Activated T-cell treated with anti-CD3 and anti-CD28 coated beads, Interleukin-2, amount 50 U/mL, for 72 hours (primary cell): ENCODE data around the gene KASH5. TPM values are rescaled to one million over a fixed set of nuclear protein-coding genes. Genes with fewer than 3 reads are reported as not detected.

Experiments used
- ATAC-seq, 2 donors: fragments of 150-1000 bp; cut with Tn5 transposase; replicated peaks in 1 of 2; 2 replicates each; pipeline ENCODE4 v1.10.0; 2021; ENCODE audit warnings: moderate library complexity in 2 of 2, mild to moderate bottlenecking in 1 of 2
- DNase-seq, 2 donors: peaks; one replicate each; pipeline ENCODE4 v3.0.0; 2021 to 2022; ENCODE audit warnings: mixed read lengths in 1 of 2
- H3K27ac Mint-ChIP-seq: one replicate; pipeline ENCODE4 v1.8.0; 2022; ENCODE audit warnings: mild to moderate bottlenecking, moderate library complexity, mixed read lengths
- H3K27me3 Mint-ChIP-seq: one replicate; pipeline ENCODE4 v1.8.0; 2022; ENCODE audit warnings: low read depth, mixed read lengths
- H3K36me3 Mint-ChIP-seq, 2 donors: one replicate each; pipeline ENCODE4 v1.8.0; 2022; ENCODE audit warnings: mixed read lengths in 2 of 2, mild to moderate bottlenecking in 1 of 2; ENCODE audit not compliant: insufficient read depth in 2 of 2
- H3K4me1 Mint-ChIP-seq: one replicate; pipeline ENCODE4 v1.8.0; 2022; ENCODE audit warnings: low read depth, mixed read lengths
- H3K4me3 Mint-ChIP-seq, 2 donors: one replicate each; pipeline ENCODE4 v1.8.0; 2022; ENCODE audit warnings: mild to moderate bottlenecking in 2 of 2, mixed read lengths in 2 of 2, moderate library complexity in 2 of 2
- H3K9me3 Mint-ChIP-seq, 2 donors: one replicate each; pipeline ENCODE4 v1.8.0; 2022; ENCODE audit warnings: mixed read lengths in 2 of 2
- total RNA-seq, 2 donors: library from RNA; stranded (reverse); gene quantifications; one replicate each; pipeline ENCODE4 v1.2.3, GENCODE V29; 2022

Gene KASH5
- total RNA-seq, 2 donors from 2014 or later, result 1.6 to 3.0 TPM

GRCh38 chr19:49422407-49423070 lies 34.5 kb downstream of the KASH5 start:
- H3K4me1 Mint-ChIP-seq, result peaks cover 53% of the 10 kb centered on the region
- peak; percentile 76 to 81 for ATAC-seq

GRCh38 chr19:49423071-49423984 lies 35.3 kb downstream of the KASH5 start, which contains the start of gene PTH2:
Gene PTH2 (minus strand): TSS chr19:49423441. CDS start chr19:49423339, 102 bp downstream.
- H3K27ac Mint-ChIP-seq, result peak within 1 kb of the TSS; percentile 2
- H3K9me3 Mint-ChIP-seq, result no peaks in the 10 kb centered on the region
- H3K27me3 Mint-ChIP-seq, result peaks cover 92% of the 10 kb centered on the region
- no peaks in the 10 kb centered on the region for H3K36me3 Mint-ChIP-seq
- peak within 1 kb of the TSS; percentile 85 to 88 for H3K4me3 Mint-ChIP-seq
- peaks cover 60% of the 10 kb centered on the region for H3K4me1 Mint-ChIP-seq
- ATAC-seq, result no peak
- DNase-seq, result no peak

More at GRCh38 chr19:49422407-49423070, 34.5 kb downstream of the KASH5 start:
- Mint-ChIP-seq H3K9me3 (no peaks in the 10 kb centered on the region), H3K27me3 (peaks cover 92% of the 10 kb centered on the region), H3K4me3 (peak overlapping the region; percentile 85 to 88), H3K36me3 (no peaks in the 10 kb centered on the region), H3K27ac (no peak overlapping the region)
- peak; percentile 71 to 79 for DNase-seq

- no peaks in the 10 kb centered on the region for H3K36me3 Mint-ChIP-seq
- H3K4me3 Mint-ChIP-seq, result peak overlapping the region; percentile 55 to 68
- ATAC-seq (peak in 1 of 2 donors; percentile 23), DNase-seq (no peak)
- no peaks in the 10 kb centered on the region for H3K9me3 Mint-ChIP-seq
- H3K4me1 Mint-ChIP-seq, result peaks cover 61% of the 10 kb centered on the region
- peaks cover 97% of the 10 kb centered on the region for H3K27me3 Mint-ChIP-seq
- H3K27ac Mint-ChIP-seq, result no peak overlapping the region
Observed at GRCh38 chr19:49423985-49424303, 35.9 kb downstream of the KASH5 start.

- H3K4me3 Mint-ChIP-seq, result no peak within 1 kb of the TSS
- DNase-seq (no peak), ATAC-seq (no peak)
- H3K27ac Mint-ChIP-seq, result no peak within 1 kb of the TSS
- H3K27me3 Mint-ChIP-seq, result peaks cover 98% of the 10 kb centered on the region
- H3K4me1 Mint-ChIP-seq, result peaks cover 68% of the 10 kb centered on the region
- H3K36me3 Mint-ChIP-seq, result no peaks in the 10 kb centered on the region
- no peaks in the 10 kb centered on the region for H3K9me3 Mint-ChIP-seq
Observed at GRCh38 chr19:49425178-49425577, 37.1 kb downstream of the KASH5 start, which contains the start of gene GFY. Gene GFY (plus strand): TSS chr19:49425388. CDS start chr19:49426431, 1,043 bp downstream.

GRCh38 chr19:49425922-49426592 lies 38.0 kb downstream of the KASH5 start:
- peaks cover 70% of the 10 kb centered on the region for H3K4me1 Mint-ChIP-seq
- DNase-seq (peak; percentile 47 to 50), ATAC-seq (no peak)
- H3K27ac Mint-ChIP-seq, result no peak overlapping the region
- no peaks in the 10 kb centered on the region for H3K9me3 Mint-ChIP-seq
- H3K4me3 Mint-ChIP-seq, result no peak overlapping the region
- no peaks in the 10 kb centered on the region for H3K36me3 Mint-ChIP-seq
- H3K27me3 Mint-ChIP-seq, result peaks cover 98% of the 10 kb centered on the region

- Mint-ChIP-seq H3K9me3 (no peaks in the 10 kb centered on the region), H3K27ac (no peak overlapping the region), H3K36me3 (no peaks in the 10 kb centered on the region), H3K4me3 (no peak overlapping the region), H3K27me3 (peaks cover 96% of the 10 kb centered on the region), H3K4me1 (peaks cover 66% of the 10 kb centered on the region)
- DNase-seq (no peak), ATAC-seq (no peak)
Observed at GRCh38 chr19:49427339-49427738, 39.3 kb downstream of the KASH5 start.

- Mint-ChIP-seq H3K27me3 (peaks cover 96% of the 10 kb centered on the region), H3K4me1 (peaks cover 61% of the 10 kb centered on the region), H3K36me3 (no peaks in the 10 kb centered on the region), H3K4me3 (peak overlapping the region; percentile 63 to 68), H3K9me3 (no peaks in the 10 kb centered on the region), H3K27ac (no peak overlapping the region)
- ATAC-seq (peak; percentile 34 to 41), DNase-seq (peak in 1 of 2 donors; percentile 50)
Observed at GRCh38 chr19:49427855-49428546, 40.0 kb downstream of the KASH5 start.

GRCh38 chr19:49428547-49429451 lies 40.8 kb downstream of the KASH5 start:
- no peaks in the 10 kb centered on the region for H3K36me3 Mint-ChIP-seq
- H3K27me3 Mint-ChIP-seq, result peaks cover 96% of the 10 kb centered on the region
- peak overlapping the region; percentile 63 to 68 for H3K4me3 Mint-ChIP-seq
- ATAC-seq (no peak), DNase-seq (no peak)
- H3K27ac Mint-ChIP-seq, result no peak overlapping the region
- H3K4me1 Mint-ChIP-seq, result peaks cover 59% of the 10 kb centered on the region
- H3K9me3 Mint-ChIP-seq, result no peaks in the 10 kb centered on the region

- peaks cover 96% of the 10 kb centered on the region for H3K27me3 Mint-ChIP-seq
- H3K36me3 Mint-ChIP-seq, result no peaks in the 10 kb centered on the region
- no peak overlapping the region for H3K27ac Mint-ChIP-seq
- peaks cover 60% of the 10 kb centered on the region for H3K4me1 Mint-ChIP-seq
- DNase-seq (no peak), ATAC-seq (no peak)
- H3K4me3 Mint-ChIP-seq, result no peak overlapping the region
- H3K9me3 Mint-ChIP-seq, result no peaks in the 10 kb centered on the region
Observed at GRCh38 chr19:49430172-49430677, 42.2 kb downstream of the KASH5 start.

- Mint-ChIP-seq H3K27ac (no peak overlapping the region), H3K4me3 (no peak overlapping the region), H3K36me3 (no peaks in the 10 kb centered on the region), H3K27me3 (peaks cover 96% of the 10 kb centered on the region), H3K4me1 (peaks cover 63% of the 10 kb centered on the region), H3K9me3 (no peaks in the 10 kb centered on the region)
- peak; percentile 66 to 69 for ATAC-seq
- peak in 1 of 2 donors; percentile 61 for DNase-seq
Observed at GRCh38 chr19:49430678-49431329, 42.8 kb downstream of the KASH5 start.

GRCh38 chr19:49431330-49431749 lies 43.3 kb downstream of the KASH5 start:
- H3K27ac Mint-ChIP-seq, result no peak overlapping the region
- H3K4me3 Mint-ChIP-seq, result no peak overlapping the region
- peak in 1 of 2 donors; percentile 44 for DNase-seq
- H3K9me3 Mint-ChIP-seq, result no peaks in the 10 kb centered on the region
- ATAC-seq, result no peak
- no peaks in the 10 kb centered on the region for H3K36me3 Mint-ChIP-seq
- peaks cover 96% of the 10 kb centered on the region for H3K27me3 Mint-ChIP-seq
- H3K4me1 Mint-ChIP-seq, result peaks cover 63% of the 10 kb centered on the region
